Neural progenitor cell (in vitro differentiated cells): Measurements from ENCODE around the gene CDK17. TPM values are rescaled to one million over a fixed set of nuclear protein-coding genes. Genes with fewer than 3 reads are reported as not detected.

Experiments
- DNase-seq: peaks from one replicate; pipeline ENCODE4 v3.0.0-alpha.2; 2016; ENCODE audit warnings: low spot score
- H2AFZ ChIP-seq: fragments of 200-600 bp; sonication (generic); replicated peaks from 2 replicates; pipeline ENCODE4 v1.6.1; 2016; ENCODE audit warnings: antibody characterized with exemption
- H3F3A ChIP-seq: fragments of 200-600 bp; sonication (generic); 2 replicates; pipeline ENCODE4 v1.6.1; 2016; ENCODE audit warnings: antibody characterized with exemption, low read depth
- H3K27ac ChIP-seq: fragments of 200-600 bp; sonication (generic); 2 replicates; pipeline ENCODE4 v1.5.1; 2016; ENCODE audit warnings: mild to moderate bottlenecking
- H3K27me3 ChIP-seq: fragments of 200-600 bp; sonication (generic); 2 replicates; pipeline ENCODE4 v1.6.1; 2016; ENCODE audit warnings: mild to moderate bottlenecking, moderate library complexity
- H3K36me3 ChIP-seq: fragments of 200-600 bp; sonication (generic); 2 replicates; pipeline ENCODE4 v1.5.1; 2016
- H3K4me1 ChIP-seq: fragments of 200-600 bp; sonication (generic); 2 replicates; pipeline ENCODE4 v1.6.1; 2016; ENCODE audit warnings: mixed run types
- H3K4me2 ChIP-seq: fragments of 200-600 bp; sonication (generic); 2 replicates; pipeline ENCODE4 v1.6.1; 2016
- H3K4me3 ChIP-seq: fragments of 200-600 bp; sonication (generic); 2 replicates; pipeline ENCODE4 v1.5.1; 2016
- H3K79me2 ChIP-seq: fragments of 200-600 bp; sonication (generic); 2 replicates; pipeline ENCODE4 v1.6.1; 2016; ENCODE audit warnings: low read depth
- H3K9ac ChIP-seq: fragments of 200-600 bp; sonication (generic); 2 replicates; pipeline ENCODE4 v1.6.1; 2016
- H3K9me3 ChIP-seq: fragments of 200-600 bp; sonication (generic); 2 replicates; pipeline ENCODE4 v1.5.1; 2016; ENCODE audit warnings: low read depth
- H4K20me1 ChIP-seq: fragments of 200-600 bp; sonication (generic); 2 replicates; pipeline ENCODE4 v1.6.1; 2016; ENCODE audit warnings: low read depth
- H3K27ac Mint-ChIP-seq: 3 replicates; pipeline ENCODE4 v1.8.0; 2021; ENCODE audit warnings: mixed read lengths
- H3K27me3 Mint-ChIP-seq: 2 replicates; pipeline ENCODE4 v1.8.0; 2022; ENCODE audit warnings: low read depth, mild to moderate bottlenecking, inconsistent platforms, moderate library complexity, mixed read lengths; ENCODE audit not compliant: insufficient read depth
- H3K36me3 Mint-ChIP-seq: 3 replicates; pipeline ENCODE4 v1.8.0; 2021; ENCODE audit warnings: mixed read lengths
- H3K4me1 Mint-ChIP-seq: 3 replicates; pipeline ENCODE4 v1.8.0; 2021; ENCODE audit warnings: mixed read lengths
- H3K4me3 Mint-ChIP-seq: 3 replicates; pipeline ENCODE4 v1.8.0; 2021; ENCODE audit warnings: mild to moderate bottlenecking, moderate library complexity, mixed read lengths
- H3K9me3 Mint-ChIP-seq: 3 replicates; pipeline ENCODE4 v1.8.0; 2020; ENCODE audit warnings: mixed read lengths
- EZH2 ChIP-seq: fragments of 200-600 bp; sonication (generic); IDR thresholded peaks from 2 replicates; pipeline ENCODE4 v1.6.1; 2017; ENCODE audit warnings: antibody characterized with exemption, mild to moderate bottlenecking, moderate library complexity
- EZH2phosphoT487 ChIP-seq: fragments of 200-600 bp; sonication (generic); IDR thresholded peaks from 2 replicates; pipeline ENCODE4 v1.6.1; 2017; ENCODE audit warnings: antibody characterized with exemption
- total RNA-seq: library from RNA; depleted of rRNA; stranded (reverse); fragments of >200 nt; gene quantifications from 2 replicates; pipeline ENCODE4 v1.2.3, GENCODE V29; 2015; ENCODE audit warnings: low replicate concordance
- TF ChIP-seq, protein P1 (sequence below): fragments of 200-600 bp; sonication (generic); IDR thresholded peaks from 2 replicates; pipeline ENCODE4 v1.5.1; 2017; ENCODE audit warnings: antibody characterized with exemption, mild to moderate bottlenecking

Gene CDK17
- total RNA-seq, 1 donor from 2014 or later, result 61.2 TPM

DNA sequence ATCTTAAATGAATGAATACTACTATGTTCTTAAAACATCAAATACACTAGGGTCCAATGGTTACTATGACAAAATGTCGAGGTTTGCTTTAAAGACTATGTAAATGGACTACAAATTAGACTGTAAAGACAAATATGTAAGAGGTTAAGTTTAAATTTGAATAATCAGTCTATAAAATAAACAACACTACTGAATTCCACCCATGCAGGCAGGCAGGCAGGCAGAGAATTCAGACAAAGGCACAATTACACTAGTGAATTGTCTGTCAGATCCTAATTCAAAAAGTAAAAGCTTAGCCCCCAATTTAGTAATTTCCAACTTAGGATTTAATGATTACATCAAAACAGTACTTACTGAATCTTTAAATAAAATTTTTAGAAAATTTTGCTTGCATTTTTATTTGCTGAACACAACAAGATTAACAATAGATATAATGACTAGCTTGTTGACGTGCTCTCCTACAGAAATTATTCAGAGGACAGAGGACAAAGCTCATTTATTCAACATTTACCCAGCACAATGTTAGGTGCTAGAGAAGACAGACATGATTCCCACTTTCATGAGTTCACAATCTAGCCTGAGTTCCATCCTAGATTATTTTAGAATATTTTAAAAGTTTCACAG, 97.4 kb downstream of the CDK17 start:
- H3K9ac ChIP-seq, result no peak overlapping the region
- TF ChIP-seq EZH2phosphoT487 (no peak), EZH2 (no peak)
- TF ChIP-seq, protein P1, sequence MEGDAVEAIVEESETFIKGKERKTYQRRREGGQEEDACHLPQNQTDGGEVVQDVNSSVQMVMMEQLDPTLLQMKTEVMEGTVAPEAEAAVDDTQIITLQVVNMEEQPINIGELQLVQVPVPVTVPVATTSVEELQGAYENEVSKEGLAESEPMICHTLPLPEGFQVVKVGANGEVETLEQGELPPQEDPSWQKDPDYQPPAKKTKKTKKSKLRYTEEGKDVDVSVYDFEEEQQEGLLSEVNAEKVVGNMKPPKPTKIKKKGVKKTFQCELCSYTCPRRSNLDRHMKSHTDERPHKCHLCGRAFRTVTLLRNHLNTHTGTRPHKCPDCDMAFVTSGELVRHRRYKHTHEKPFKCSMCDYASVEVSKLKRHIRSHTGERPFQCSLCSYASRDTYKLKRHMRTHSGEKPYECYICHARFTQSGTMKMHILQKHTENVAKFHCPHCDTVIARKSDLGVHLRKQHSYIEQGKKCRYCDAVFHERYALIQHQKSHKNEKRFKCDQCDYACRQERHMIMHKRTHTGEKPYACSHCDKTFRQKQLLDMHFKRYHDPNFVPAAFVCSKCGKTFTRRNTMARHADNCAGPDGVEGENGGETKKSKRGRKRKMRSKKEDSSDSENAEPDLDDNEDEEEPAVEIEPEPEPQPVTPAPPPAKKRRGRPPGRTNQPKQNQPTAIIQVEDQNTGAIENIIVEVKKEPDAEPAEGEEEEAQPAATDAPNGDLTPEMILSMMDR, result no peak
- H3K4me2 ChIP-seq, result peak overlapping the region; percentile 35
- H4K20me1 ChIP-seq, result no peaks in the 10 kb centered on the region
- Mint-ChIP-seq H3K4me3 (no peak overlapping the region), H3K4me1 (peaks cover 27% of the 10 kb centered on the region), H3K9me3 (no peaks in the 10 kb centered on the region), H3K27ac (peak overlapping the region; percentile 29), H3K36me3 (peaks cover 30% of the 10 kb centered on the region), H3K27me3 (no peaks in the 10 kb centered on the region)
- no peaks in the 10 kb centered on the region for H3K27me3 ChIP-seq
- no peak overlapping the region for H3K4me3 ChIP-seq
- peaks cover 17% of the 10 kb centered on the region for H3K36me3 ChIP-seq
- H2AFZ ChIP-seq, result no peak overlapping the region
- peaks cover 34% of the 10 kb centered on the region for H3F3A ChIP-seq
- DNase-seq, result no peak
- peaks cover 43% of the 10 kb centered on the region for H3K4me1 ChIP-seq
- peak overlapping the region; percentile 64 for H3K27ac ChIP-seq
- peaks cover 22% of the 10 kb centered on the region for H3K79me2 ChIP-seq
- H3K9me3 ChIP-seq, result no peaks in the 10 kb centered on the region

DNA sequence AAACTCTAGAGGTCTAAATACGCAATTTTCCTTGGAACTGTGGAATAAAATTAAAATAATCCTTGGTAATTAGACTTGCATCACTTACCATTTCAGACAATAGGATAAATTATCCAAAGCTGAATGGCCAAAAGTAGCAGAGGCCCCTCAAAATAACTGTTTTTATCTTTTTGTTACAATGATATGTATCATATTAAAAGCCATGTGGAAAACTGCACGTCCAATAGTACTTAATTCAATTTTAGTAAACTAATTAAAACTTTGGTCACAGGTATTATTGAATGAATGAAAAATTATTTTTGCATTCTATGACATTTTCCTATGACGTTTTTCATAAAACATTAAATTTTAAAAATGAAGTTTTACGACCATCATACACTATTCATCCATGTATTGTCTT, 98.5 kb downstream of the CDK17 start:
- Mint-ChIP-seq H3K4me3 (no peak overlapping the region), H3K9me3 (no peaks in the 10 kb centered on the region), H3K36me3 (peaks cover 30% of the 10 kb centered on the region), H3K27ac (no peak overlapping the region), H3K27me3 (no peaks in the 10 kb centered on the region), H3K4me1 (peaks cover 27% of the 10 kb centered on the region)
- no peak overlapping the region for H3K4me3 ChIP-seq
- H3K4me1 ChIP-seq, result peaks cover 43% of the 10 kb centered on the region
- H3K9ac ChIP-seq, result no peak overlapping the region
- no peaks in the 10 kb centered on the region for H4K20me1 ChIP-seq
- peaks cover 34% of the 10 kb centered on the region for H3F3A ChIP-seq
- DNase-seq, result no peak
- H3K9me3 ChIP-seq, result no peaks in the 10 kb centered on the region
- peaks cover 19% of the 10 kb centered on the region for H3K36me3 ChIP-seq
- H3K27ac ChIP-seq, result peak overlapping the region; percentile 64
- no peak overlapping the region for H2AFZ ChIP-seq
- peak overlapping the region; percentile 6 for H3K4me2 ChIP-seq
- H3K79me2 ChIP-seq, result peaks cover 16% of the 10 kb centered on the region
- TF ChIP-seq, protein P1, result no peak
- H3K27me3 ChIP-seq, result no peaks in the 10 kb centered on the region

DNA sequence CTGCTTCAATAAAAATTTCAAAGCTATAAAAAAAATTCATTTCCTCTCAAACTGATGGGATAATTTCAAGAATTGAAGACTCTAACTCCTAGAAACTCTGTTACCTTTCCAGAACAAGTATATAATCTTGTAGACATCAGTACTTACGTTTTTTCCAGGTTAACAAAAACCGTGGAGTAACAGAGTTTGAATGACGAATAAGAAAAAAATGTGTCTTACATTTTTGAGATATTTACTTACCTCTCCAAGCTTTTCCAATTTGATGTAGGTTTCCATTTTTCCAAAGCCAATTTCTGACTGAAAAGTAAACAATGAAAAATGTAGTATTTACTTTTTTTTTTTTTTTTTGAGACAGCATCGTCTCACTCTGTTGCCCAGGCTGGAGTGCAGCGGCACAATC, 100.2 kb downstream of the CDK17 start:
- Mint-ChIP-seq H3K36me3 (peaks cover 33% of the 10 kb centered on the region), H3K9me3 (no peaks in the 10 kb centered on the region), H3K4me3 (no peak overlapping the region), H3K27me3 (no peaks in the 10 kb centered on the region), H3K27ac (no peak overlapping the region), H3K4me1 (peaks cover 27% of the 10 kb centered on the region)
- DNase-seq, result no peak
- no peak for TF ChIP-seq EZH2phosphoT487
- no peak for TF ChIP-seq EZH2
- Histone ChIP-seq H3K9ac (no peak overlapping the region), H3K27me3 (no peaks in the 10 kb centered on the region), H3K4me1 (peaks cover 41% of the 10 kb centered on the region), H3F3A (peaks cover 24% of the 10 kb centered on the region), H3K4me2 (no peak overlapping the region), H3K4me3 (no peak overlapping the region), H2AFZ (no peak overlapping the region), H3K36me3 (peaks cover 22% of the 10 kb centered on the region), H3K79me2 (peaks cover 16% of the 10 kb centered on the region), H4K20me1 (no peaks in the 10 kb centered on the region), H3K9me3 (no peaks in the 10 kb centered on the region), H3K27ac (no peak overlapping the region)

DNA sequence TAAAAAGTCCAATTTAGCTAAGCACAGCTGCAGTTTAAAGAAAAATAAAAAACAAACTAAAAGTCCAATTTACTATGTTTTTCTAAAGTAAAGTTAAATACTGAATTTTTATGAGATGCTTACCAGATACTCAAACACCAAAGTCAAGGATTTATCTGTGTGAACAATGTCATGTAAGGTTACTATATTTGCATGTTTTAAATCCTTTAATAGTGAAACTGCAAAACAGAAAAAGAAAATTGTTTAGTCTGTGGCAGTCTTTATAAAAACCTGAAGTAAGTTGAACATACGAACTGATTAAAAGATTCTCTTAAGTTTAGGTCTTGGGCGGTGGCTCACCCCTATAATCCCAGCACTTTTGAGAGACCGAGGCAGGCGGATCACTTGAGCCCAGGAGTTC, 102.7 kb downstream of the CDK17 start:
- peaks cover 12% of the 10 kb centered on the region for H3K79me2 ChIP-seq
- H2AFZ ChIP-seq, result no peak overlapping the region
- peaks cover 16% of the 10 kb centered on the region for H3K4me1 ChIP-seq
- peaks cover 44% of the 10 kb centered on the region for H3K36me3 Mint-ChIP-seq
- TF ChIP-seq, protein P1, result no peak
- TF ChIP-seq EZH2 (no peak), EZH2phosphoT487 (no peak)
- no peaks in the 10 kb centered on the region for H3K9me3 Mint-ChIP-seq
- H3K4me3 ChIP-seq, result no peak overlapping the region
- H3K9ac ChIP-seq, result no peak overlapping the region
- peaks cover 3% of the 10 kb centered on the region for H3K4me1 Mint-ChIP-seq
- no peaks in the 10 kb centered on the region for H3F3A ChIP-seq
- no peak for DNase-seq
- no peaks in the 10 kb centered on the region for H3K27me3 ChIP-seq
- no peak overlapping the region for H3K27ac Mint-ChIP-seq
- no peaks in the 10 kb centered on the region for H4K20me1 ChIP-seq
- no peaks in the 10 kb centered on the region for H3K9me3 ChIP-seq
- H3K4me2 ChIP-seq, result no peak overlapping the region
- peaks cover 34% of the 10 kb centered on the region for H3K36me3 ChIP-seq
- H3K4me3 Mint-ChIP-seq, result no peak overlapping the region
- no peaks in the 10 kb centered on the region for H3K27me3 Mint-ChIP-seq
- no peak overlapping the region for H3K27ac ChIP-seq
